SU-DHL-6 (cell line): Measurements from ENCODE around the gene PLA2G6.

ENCODE experiments used
- H2AFZ ChIP-seq: fragments of 200-600 bp; sonication (generic); 2 replicates; pipeline ENCODE4 v1.6.1; 2014; ENCODE audit warnings: low read depth, mild to moderate bottlenecking, moderate library complexity, mixed read lengths, antibody characterized with exemption, low read length; ENCODE audit not compliant: severe bottlenecking
- H3F3A ChIP-seq: fragments of 200-600 bp; shearing (Covaris generic); 2 replicates; pipeline ENCODE4 v1.6.0; 2016; ENCODE audit warnings: antibody characterized with exemption, mild to moderate bottlenecking; ENCODE audit not compliant: insufficient read depth
- H3K27ac ChIP-seq: fragments of 200-600 bp; sonication (generic); 2 replicates; pipeline ENCODE4 v1.5.1; 2016; ENCODE audit warnings: low read depth, mild to moderate bottlenecking, low read length, moderate library complexity, mixed read lengths
- H3K27me3 ChIP-seq: fragments of 200-600 bp; sonication (generic), shearing (Covaris generic); 2 replicates; pipeline ENCODE4 v1.6.0; 2014; ENCODE audit warnings: mild to moderate bottlenecking, low read length
- H3K36me3 ChIP-seq: fragments of 200-600 bp; sonication (generic); 2 replicates; pipeline ENCODE4 v1.6.1; 2014; ENCODE audit warnings: mild to moderate bottlenecking, low read length, mixed read lengths
- H3K4me2 ChIP-seq: fragments of 300-600, 200-600 bp; shearing (Covaris generic), sonication (generic); 2 replicates; pipeline ENCODE4 v1.6.0; 2014; ENCODE audit warnings: low read length, low read depth, mild to moderate bottlenecking; ENCODE audit not compliant: poor library complexity, severe bottlenecking
- H3K4me3 ChIP-seq: fragments of 200-600 bp; sonication (generic); 2 replicates; pipeline ENCODE4 v1.5.1; 2014; ENCODE audit warnings: antibody characterized with exemption, low read length, mild to moderate bottlenecking, mixed read lengths; ENCODE audit not compliant: insufficient read depth, poor library complexity, severe bottlenecking
- H3K79me2 ChIP-seq: fragments of 200-600 bp; sonication (generic); 2 replicates; pipeline ENCODE4 v1.6.1; 2014; ENCODE audit warnings: mild to moderate bottlenecking, low read length, moderate library complexity; ENCODE audit not compliant: insufficient read depth
- H3K9ac ChIP-seq: fragments of 200-600 bp; sonication (generic); 2 replicates; pipeline ENCODE4 v1.7.0; 2014; ENCODE audit warnings: mild to moderate bottlenecking, low read length
- H3K9me2 ChIP-seq: fragments of 200-600 bp; sonication (generic); replicated peaks from 2 replicates; pipeline ENCODE4 v1.6.1; 2014; ENCODE audit warnings: low read length; ENCODE audit not compliant: insufficient read depth
- H3K9me3 ChIP-seq: fragments of 200-600 bp; sonication (generic); 2 replicates; pipeline ENCODE4 v1.6.1; 2014; ENCODE audit warnings: low read length, mixed read lengths; ENCODE audit not compliant: insufficient read depth
- H4K20me1 ChIP-seq: fragments of 200-600 bp; sonication (generic); 2 replicates; pipeline ENCODE4 v1.6.1; 2014; ENCODE audit warnings: low read depth, mild to moderate bottlenecking, antibody characterized with exemption, low read length, moderate library complexity, mixed read lengths
- EZH2phosphoT487 ChIP-seq: fragments of 200-600 bp; sonication (generic), shearing (Covaris generic); conservative IDR thresholded peaks from 2 replicates; pipeline ENCODE4 v1.6.1; 2018; ENCODE audit warnings: mild to moderate bottlenecking, antibody characterized with exemption, low read length, moderate library complexity, mixed read lengths
- TF ChIP-seq, protein P1 (sequence below): fragments of 200-600 bp; sonication (generic); IDR thresholded peaks from one replicate; pipeline ENCODE4 v1.5.1; 2017; ENCODE audit warnings: antibody characterized with exemption, mild to moderate bottlenecking, low read length, moderate library complexity; ENCODE audit not compliant: insufficient read depth, poor library complexity, severe bottlenecking

The PLA2G6 gene

GRCh38 chr22:38203090-38203810 lies 21.6 kb upstream of the PLA2G6 start:
- Histone ChIP-seq H3K4me3 (peak overlapping the region; percentile 61), H4K20me1 (no peaks in the 10 kb centered on the region), H3K9me2 (no peaks in the 10 kb centered on the region), H3K36me3 (no peaks in the 10 kb centered on the region), H3K27ac (no peak overlapping the region), H2AFZ (peak overlapping the region; percentile 86), H3K9me3 (no peaks in the 10 kb centered on the region), H3K4me2 (peak overlapping the region; percentile 53), H3K9ac (peak overlapping the region; percentile 59), H3F3A (peaks cover 12% of the 10 kb centered on the region), H3K27me3 (no peaks in the 10 kb centered on the region), H3K79me2 (no peaks in the 10 kb centered on the region)
- TF ChIP-seq EZH2phosphoT487, result no peak
- TF ChIP-seq, protein P1, sequence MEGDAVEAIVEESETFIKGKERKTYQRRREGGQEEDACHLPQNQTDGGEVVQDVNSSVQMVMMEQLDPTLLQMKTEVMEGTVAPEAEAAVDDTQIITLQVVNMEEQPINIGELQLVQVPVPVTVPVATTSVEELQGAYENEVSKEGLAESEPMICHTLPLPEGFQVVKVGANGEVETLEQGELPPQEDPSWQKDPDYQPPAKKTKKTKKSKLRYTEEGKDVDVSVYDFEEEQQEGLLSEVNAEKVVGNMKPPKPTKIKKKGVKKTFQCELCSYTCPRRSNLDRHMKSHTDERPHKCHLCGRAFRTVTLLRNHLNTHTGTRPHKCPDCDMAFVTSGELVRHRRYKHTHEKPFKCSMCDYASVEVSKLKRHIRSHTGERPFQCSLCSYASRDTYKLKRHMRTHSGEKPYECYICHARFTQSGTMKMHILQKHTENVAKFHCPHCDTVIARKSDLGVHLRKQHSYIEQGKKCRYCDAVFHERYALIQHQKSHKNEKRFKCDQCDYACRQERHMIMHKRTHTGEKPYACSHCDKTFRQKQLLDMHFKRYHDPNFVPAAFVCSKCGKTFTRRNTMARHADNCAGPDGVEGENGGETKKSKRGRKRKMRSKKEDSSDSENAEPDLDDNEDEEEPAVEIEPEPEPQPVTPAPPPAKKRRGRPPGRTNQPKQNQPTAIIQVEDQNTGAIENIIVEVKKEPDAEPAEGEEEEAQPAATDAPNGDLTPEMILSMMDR, result no peak

DNA sequence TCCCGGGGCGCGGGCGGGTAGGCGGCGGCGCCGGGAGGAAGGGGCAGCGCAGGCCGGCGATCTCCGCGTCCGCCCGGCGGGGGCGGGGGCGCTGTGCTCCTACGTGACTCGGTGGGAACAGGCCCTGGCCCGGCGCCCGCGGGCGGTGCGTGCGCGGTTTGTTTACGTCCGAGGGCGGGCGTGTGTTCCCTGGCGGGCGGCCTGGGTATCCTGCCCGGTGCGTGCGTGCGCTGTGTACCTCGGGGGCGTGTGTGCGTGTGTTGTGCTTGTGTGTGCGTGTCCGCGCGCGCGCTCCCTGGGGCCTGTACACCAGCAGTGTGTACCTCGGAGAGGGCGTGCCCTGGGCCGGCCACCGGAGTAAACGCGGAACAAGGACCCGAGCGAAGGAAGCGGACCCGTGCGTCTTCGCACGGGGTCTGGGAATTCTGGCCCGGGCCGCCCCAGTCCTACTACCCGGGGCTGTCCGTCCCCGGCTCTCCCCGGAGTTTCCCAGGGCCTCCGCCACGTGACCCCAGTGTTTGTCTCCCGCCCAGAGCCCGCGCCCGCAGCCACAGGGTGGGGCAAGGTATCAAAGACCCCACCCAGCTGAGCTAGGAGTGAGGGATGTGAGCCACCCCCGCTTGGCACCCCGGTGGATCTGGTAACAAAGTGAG lies 20.9 kb upstream of the PLA2G6 start:
- peak overlapping the region; percentile 86 for H2AFZ ChIP-seq
- H3K4me3 ChIP-seq, result peak overlapping the region; percentile 61
- no peaks in the 10 kb centered on the region for H3K79me2 ChIP-seq
- no peaks in the 10 kb centered on the region for H3K9me3 ChIP-seq
- H3F3A ChIP-seq, result peaks cover 12% of the 10 kb centered on the region
- peak overlapping the region; percentile 59 for H3K9ac ChIP-seq
- H3K9me2 ChIP-seq, result no peaks in the 10 kb centered on the region
- no peaks in the 10 kb centered on the region for H3K36me3 ChIP-seq
- no peak overlapping the region for H3K27ac ChIP-seq
- H3K27me3 ChIP-seq, result no peaks in the 10 kb centered on the region
- TF ChIP-seq EZH2phosphoT487, result no peak
- TF ChIP-seq, protein P1, result no peak
- H4K20me1 ChIP-seq, result no peaks in the 10 kb centered on the region
- H3K4me2 ChIP-seq, result peak overlapping the region; percentile 53

GRCh38 chr22:38201711-38202436 lies 20.2 kb upstream of the PLA2G6 start, which contains the start of gene MAFF:
MAFF (plus strand) TSS chr22:38201994; CDS start chr22:38213854, 11,860 bp downstream.
- H3K9me2 ChIP-seq, result no peaks in the 10 kb centered on the region
- H2AFZ ChIP-seq, result peak within 1 kb of the TSS; percentile 86
- no peaks in the 10 kb centered on the region for H3K9me3 ChIP-seq
- TF ChIP-seq, protein P1, result peak; percentile 10
- no peak for TF ChIP-seq EZH2phosphoT487
- H3F3A ChIP-seq, result peaks cover 12% of the 10 kb centered on the region
- H3K9ac ChIP-seq, result peak within 1 kb of the TSS; percentile 59
- H3K36me3 ChIP-seq, result no peaks in the 10 kb centered on the region
- no peaks in the 10 kb centered on the region for H3K79me2 ChIP-seq
- no peak within 1 kb of the TSS for H3K27ac ChIP-seq
- H4K20me1 ChIP-seq, result no peaks in the 10 kb centered on the region
- H3K4me3 ChIP-seq, result peak within 1 kb of the TSS; percentile 61
- H3K27me3 ChIP-seq, result no peaks in the 10 kb centered on the region
- H3K4me2 ChIP-seq, result peak within 1 kb of the TSS; percentile 53
